HepG2 (cell line): ENCODE results near the gene PPP1R13B. TPM values are rescaled to one million over a fixed set of nuclear protein-coding genes. Genes with fewer than 3 reads are reported as not detected.

ENCODE experiments used
- ATAC-seq: fragments of 200-7000 bp; cut with Tn5 transposase; 3 replicates; pipeline ENCODE4 v1.9.1; 2020; ENCODE audit warnings: mild to moderate bottlenecking, moderate library complexity
- BruUV-seq: library from RNA; stranded (reverse); fragments of 400-500 nt; replicated peaks from 2 replicates; lab custom pipeline; 2021; lab: Mats Ljungman, UMichigan
- CTCF ChIA-PET: fragments of 300-600 bp; formaldehyde crosslinking; extraction: SDS; loops from one replicate; lab custom pipeline; 2021; ENCODE audit warnings: low total read pairs, inconsistent platforms, low intra/inter-chr PET ratio; lab: Yijun Ruan, JAX
- POLR2A ChIA-PET: fragments of 350-600 bp; sonication (Branson Sonifier 250); formaldehyde crosslinking; loops from one replicate; lab custom pipeline; 2020; ENCODE audit warnings: antibody characterized with exemption, inconsistent platforms; lab: Yijun Ruan, JAX
- DNase-seq: peaks from one replicate; pipeline ENCODE4 v3.0.0-alpha.2; 2015; ENCODE audit warnings: low spot score
- FAIRE-seq: peaks from 3 replicates; lab custom pipeline; 2011; peaks lifted over from hg19 to GRCh38; lab: Jason Lieb, UNC
- H2AFZ ChIP-seq: one replicate; pipeline ENCODE4 v1.6.1; 2011; ENCODE audit warnings: low read length, inconsistent platforms
- H3K27ac ChIP-seq: fragments of 300-600 bp; 3 replicates; pipeline ENCODE4 v1.8.0; 2011; ENCODE audit warnings: mixed run types, mild to moderate bottlenecking, mixed read lengths, low read length, inconsistent platforms; ENCODE audit not compliant: insufficient read depth; ENCODE audit errors: extremely low read length
- H3K27me3 ChIP-seq, 2 experiments: fragments of 200-600 bp in 1 of 2; 2 replicates in 1 of 2; 3 replicates in 1 of 2; pipeline versions ENCODE4 v1.6.0 to v1.8.0; 2011; ENCODE audit warnings: low read length in 2 of 2, mild to moderate bottlenecking in 2 of 2, moderate library complexity in 2 of 2, inconsistent platforms in 1 of 2; ENCODE audit not compliant: insufficient read depth in 2 of 2, control insufficient read depth in 1 of 2
- H3K36me3 ChIP-seq, 2 experiments: fragments of 200-600 bp in 1 of 2; replicated peaks in 1 of 2; 2 replicates in 1 of 2; 3 replicates in 1 of 2; pipeline versions ENCODE4 v1.5.1 to v1.8.0; 2011; ENCODE audit warnings: low read length in 2 of 2, inconsistent platforms in 1 of 2; ENCODE audit not compliant: insufficient read depth in 2 of 2, control insufficient read depth in 1 of 2
- H3K4me1 ChIP-seq: 2 replicates; pipeline ENCODE4 v1.5.1; 2012; ENCODE audit warnings: low read length, inconsistent platforms; ENCODE audit not compliant: insufficient read depth
- H3K4me2 ChIP-seq: 2 replicates; pipeline ENCODE4 v1.6.0; 2011; ENCODE audit warnings: low read depth, low read length, inconsistent platforms
- H3K4me3 ChIP-seq, 3 experiments: fragments of 200-600 bp in 1 of 3; sonication (generic), shearing (Covaris generic) in 1 of 3; replicated peaks in 1 of 3; 2 replicates each; pipeline ENCODE4 v1.5.1; 2011 to 2016; ENCODE audit warnings: low read length in 3 of 3, inconsistent platforms in 2 of 3, low read depth in 2 of 3, mild to moderate bottlenecking in 2 of 3, control low read depth in 1 of 3, mixed read lengths in 1 of 3; ENCODE audit not compliant: insufficient read depth in 1 of 3
- H3K79me2 ChIP-seq: one replicate; pipeline ENCODE4 v1.6.1; 2011; ENCODE audit warnings: low read length, inconsistent platforms; ENCODE audit not compliant: insufficient read depth
- H3K9ac ChIP-seq: 2 replicates; pipeline ENCODE4 v1.6.0; 2011; ENCODE audit warnings: mild to moderate bottlenecking, low read depth, low read length, inconsistent platforms; ENCODE audit not compliant: insufficient read depth
- H3K9me3 ChIP-seq: 2 replicates; pipeline ENCODE4 v1.5.1; 2012; ENCODE audit warnings: mild to moderate bottlenecking, low read length
- H4K20me1 ChIP-seq: 2 replicates; pipeline ENCODE4 v1.6.0; 2011; ENCODE audit warnings: inconsistent platforms, mild to moderate bottlenecking, low read length, moderate library complexity; ENCODE audit not compliant: insufficient read depth
- ASH2L ChIP-seq: fragments of 300-600, 200-600 bp; sonication (generic); IDR thresholded peaks from 2 replicates; pipeline ENCODE4 v1.7.0; 2017; ENCODE audit warnings: low read depth, mild to moderate bottlenecking, moderate library complexity, mixed read lengths, low read length; ENCODE audit not compliant: insufficient read length
- FOXA3 ChIP-seq: IDR thresholded peaks from 2 replicates; pipeline ENCODE4 v1.6.1; 2016; ENCODE audit warnings: missing genetic modification reagents, missing compliant biosample characterization
- HES4 ChIP-seq: sonication (generic); formaldehyde crosslinking; IDR thresholded peaks from 2 replicates; pipeline ENCODE4 v1.9.0; 2021; ENCODE audit warnings: mild to moderate bottlenecking, missing genetic modification reagents, borderline replicate concordance
- HNRNPK ChIP-seq: fragments of 200-400 bp; formaldehyde crosslinking; IDR thresholded peaks from 2 replicates; pipeline ENCODE4 v1.6.1; 2018; ENCODE audit warnings: low read length, low read depth, moderate library complexity, mild to moderate bottlenecking; ENCODE audit not compliant: poor library complexity, severe bottlenecking
- IRF2 ChIP-seq: IDR thresholded peaks from 2 replicates; pipeline ENCODE4 v1.6.1; 2018; ENCODE audit warnings: missing genetic modification reagents, missing compliant biosample characterization
- JDP2 ChIP-seq: sonication (generic); formaldehyde crosslinking; IDR thresholded peaks from 2 replicates; pipeline ENCODE4 v1.8.1; 2022; ENCODE audit warnings: missing genetic modification reagents, borderline replicate concordance
- MYC ChIP-seq: sonication (generic); formaldehyde crosslinking; IDR thresholded peaks from 2 replicates; pipeline ENCODE4 v1.9.0; 2021; ENCODE audit warnings: missing genetic modification reagents, borderline replicate concordance
- NPAS2 ChIP-seq: sonication (generic); formaldehyde crosslinking; IDR thresholded peaks from 2 replicates; pipeline ENCODE4 v1.8.0; 2022; ENCODE audit warnings: mild to moderate bottlenecking, missing genetic modification reagents, borderline replicate concordance
- POLR2AphosphoS2 ChIP-seq: IDR thresholded peaks from 2 replicates; pipeline ENCODE4 v1.6.1; 2011; ENCODE audit warnings: low read depth, low read length, improper control_type of control experiment
- RAD21 ChIP-seq: fragments of 450-650 bp; formaldehyde crosslinking; IDR thresholded peaks from 2 replicates; pipeline ENCODE4 v1.5.0; 2020; ENCODE audit warnings: mild to moderate bottlenecking
- RBM22 ChIP-seq: fragments of 200-400 bp; formaldehyde crosslinking; optimal IDR thresholded peaks from 2 replicates; pipeline ENCODE3; 2017; ENCODE audit warnings: mild to moderate bottlenecking, low read length, moderate library complexity
- RCOR2 ChIP-seq: IDR thresholded peaks from 2 replicates; pipeline ENCODE4 v1.6.1; 2016; ENCODE audit warnings: missing biosample characterization, missing genetic modification reagents
- RFXANK ChIP-seq: IDR thresholded peaks from 2 replicates; pipeline ENCODE4 v1.6.1; 2016
- SIX1 ChIP-seq: sonication (generic); formaldehyde crosslinking; IDR thresholded peaks from 2 replicates; pipeline ENCODE4 v1.4.0; 2020; ENCODE audit warnings: missing genetic modification reagents, borderline replicate concordance
- ZBTB42 ChIP-seq: sonication (generic); formaldehyde crosslinking; IDR thresholded peaks from 2 replicates; pipeline ENCODE4 v1.5.0; 2020; ENCODE audit warnings: mild to moderate bottlenecking, missing genetic modification reagents
- ZFP41 ChIP-seq: sonication (generic); formaldehyde crosslinking; IDR thresholded peaks from 2 replicates; pipeline ENCODE4 v1.4.0; 2020; ENCODE audit warnings: mild to moderate bottlenecking, missing genetic modification reagents, borderline replicate concordance
- ZNF713 ChIP-seq: sonication (generic); formaldehyde crosslinking; IDR thresholded peaks from 2 replicates; pipeline ENCODE4 v1.4.0; 2020; ENCODE audit warnings: mild to moderate bottlenecking, missing genetic modification reagents
- WGBS: methylation state at CpG from one replicate; pipeline ENCODE4 v1.1.6; 2017; ENCODE audit warnings: low lambda C conversion rate; 5-methylcytosine and 5-hydroxymethylcytosine counted together
- in situ Hi-C: cut with HindIII; loops from 2 replicates; pipeline ENCODE4 v1.10.0; 2017; ENCODE audit warnings: low pct_unique_long_range_greater_than_20kb; ENCODE audit not compliant: extremely low pct_ligation_motif_present
- intact Hi-C: fragments of 100-400 bp; cut with micrococcal nuclease; formaldehyde crosslinking; loops from one replicate; pipeline ENCODE4 v1.10.0; 2022; ENCODE audit not compliant: unreplicated experiment
- polyA plus RNA-seq, 8 experiments: library from polyadenylated mRNA; depleted of rRNA in 3 of 8; stranded (reverse) in 7 of 8; unstranded in 1 of 8; fragments of >200 nt; fragmentation: Illumina TruSeq in 4 of 8; extraction: Trizol in 4 of 8; gene quantifications; 2 replicates each; pipeline versions ENCODE4 v1.2.1 to v1.2.3, GENCODE V29; 2011 to 2016; ENCODE audit warnings: low read depth in 4 of 8, missing spikeins in 1 of 8, mixed read lengths in 1 of 8; ENCODE audit not compliant: insufficient read depth in 1 of 8
- total RNA-seq, 5 experiments: library from RNA; depleted of rRNA; stranded (reverse); fragments of >200 nt; fragmentation: Illumina TruSeq; extraction: Trizol; gene quantifications; 2 replicates each; pipeline ENCODE4 v1.2.3, GENCODE V29; 2016; ENCODE audit warnings: low read depth in 1 of 5
- TF ChIP-seq, protein P1 (sequence below): sonication (generic); formaldehyde crosslinking; IDR thresholded peaks from 2 replicates; pipeline ENCODE4 v1.4.0; 2020; ENCODE audit warnings: mild to moderate bottlenecking, missing genetic modification reagents, borderline replicate concordance
- TF ChIP-seq, protein P2 (sequence below): sonication (generic); formaldehyde crosslinking; IDR thresholded peaks from 2 replicates; pipeline ENCODE4 v1.4.0; 2020; ENCODE audit warnings: missing genetic modification reagents

The PPP1R13B gene
- total and polyA plus RNA-seq, 2 of the 13 experiments (the other 11 are each of a cell fraction or from before 2014, with no cell fraction given): 4.6 to 9.4 TPM

DNA sequence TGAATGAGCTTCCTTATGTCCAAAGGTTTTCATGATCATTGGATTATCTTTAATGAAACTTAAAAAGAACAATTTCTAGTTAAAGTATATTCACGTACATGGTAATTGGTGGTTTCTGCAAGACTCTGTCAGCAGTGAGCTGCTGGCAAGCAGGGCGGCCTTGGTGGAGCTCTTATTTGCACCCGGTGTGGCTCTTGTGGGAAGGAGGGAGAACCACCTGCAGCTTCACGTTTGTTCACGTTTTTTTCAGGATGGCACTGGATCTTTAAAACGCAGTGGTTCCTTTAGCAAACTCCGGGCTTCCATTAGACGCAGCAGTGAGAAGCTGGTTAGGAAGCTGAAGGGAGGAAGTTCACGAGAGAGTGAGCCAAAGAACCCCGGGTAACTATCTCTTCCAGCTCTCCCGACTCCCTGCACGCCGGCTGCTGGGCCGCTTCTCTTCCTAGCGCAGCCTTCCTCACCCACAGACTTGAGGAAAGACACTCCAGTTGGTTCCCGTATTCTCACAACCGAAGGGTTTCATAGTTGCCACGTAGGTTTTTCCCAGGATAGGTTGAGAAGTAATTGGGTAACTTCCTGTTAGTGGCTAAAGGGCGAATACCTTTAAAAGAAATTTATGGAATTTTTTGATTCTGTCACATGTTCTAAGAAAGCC is 160.4 kb downstream of the PPP1R13B start:
- no peak for TF ChIP-seq RAD21 (CRISPR knock-in tag)
- no peak for TF ChIP-seq JDP2
- no peak for TF ChIP-seq MYC (CRISPR knock-in tag)
- no peak for TF ChIP-seq FOXA3
- TF ChIP-seq POLR2AphosphoS2: no peak
- no peak for TF ChIP-seq ASH2L
- TF ChIP-seq HNRNPK: no peak
- TF ChIP-seq, protein P1, sequence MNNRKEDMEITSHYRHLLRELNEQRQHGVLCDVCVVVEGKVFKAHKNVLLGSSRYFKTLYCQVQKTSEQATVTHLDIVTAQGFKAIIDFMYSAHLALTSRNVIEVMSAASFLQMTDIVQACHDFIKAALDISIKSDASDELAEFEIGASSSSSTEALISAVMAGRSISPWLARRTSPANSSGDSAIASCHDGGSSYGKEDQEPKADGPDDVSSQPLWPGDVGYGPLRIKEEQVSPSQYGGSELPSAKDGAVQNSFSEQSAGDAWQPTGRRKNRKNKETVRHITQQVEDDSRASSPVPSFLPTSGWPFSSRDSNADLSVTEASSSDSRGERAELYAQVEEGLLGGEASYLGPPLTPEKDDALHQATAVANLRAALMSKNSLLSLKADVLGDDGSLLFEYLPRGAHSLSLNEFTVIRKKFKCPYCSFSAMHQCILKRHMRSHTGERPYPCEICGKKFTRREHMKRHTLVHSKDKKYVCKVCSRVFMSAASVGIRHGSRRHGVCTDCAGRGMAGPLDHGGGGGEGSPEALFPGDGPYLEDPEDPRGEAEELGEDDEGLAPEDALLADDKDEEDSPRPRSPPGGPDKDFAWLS (CRISPR knock-in tag): no peak
- TF ChIP-seq SIX1 (CRISPR knock-in tag): no peak
- TF ChIP-seq ZBTB42 (CRISPR knock-in tag): no peak
- TF ChIP-seq RFXANK (CRISPR knock-in tag): no peak
- TF ChIP-seq RCOR2 (CRISPR knock-in tag): no peak
- TF ChIP-seq, protein P2, sequence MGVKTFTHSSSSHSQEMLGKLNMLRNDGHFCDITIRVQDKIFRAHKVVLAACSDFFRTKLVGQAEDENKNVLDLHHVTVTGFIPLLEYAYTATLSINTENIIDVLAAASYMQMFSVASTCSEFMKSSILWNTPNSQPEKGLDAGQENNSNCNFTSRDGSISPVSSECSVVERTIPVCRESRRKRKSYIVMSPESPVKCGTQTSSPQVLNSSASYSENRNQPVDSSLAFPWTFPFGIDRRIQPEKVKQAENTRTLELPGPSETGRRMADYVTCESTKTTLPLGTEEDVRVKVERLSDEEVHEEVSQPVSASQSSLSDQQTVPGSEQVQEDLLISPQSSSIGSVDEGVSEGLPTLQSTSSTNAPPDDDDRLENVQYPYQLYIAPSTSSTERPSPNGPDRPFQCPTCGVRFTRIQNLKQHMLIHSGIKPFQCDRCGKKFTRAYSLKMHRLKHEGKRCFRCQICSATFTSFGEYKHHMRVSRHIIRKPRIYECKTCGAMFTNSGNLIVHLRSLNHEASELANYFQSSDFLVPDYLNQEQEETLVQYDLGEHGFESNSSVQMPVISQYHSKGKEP: no peak
- TF ChIP-seq HES4 (CRISPR knock-in tag): no peak
- no peak for TF ChIP-seq IRF2 (CRISPR knock-in tag)
- no peak for TF ChIP-seq ZFP41 (CRISPR knock-in tag)
- TF ChIP-seq NPAS2: no peak
- no peak for TF ChIP-seq RBM22
- no peak for TF ChIP-seq ZNF713
- H3K36me3 ChIP-seq: peaks cover 13 to 66% of the 10 kb centered on the region in 2 experiments
- H3K9me3 ChIP-seq: no peaks in the 10 kb centered on the region
- ChIA-PET CTCF (no interaction called here), POLR2A (no interaction called here)
- H3K9ac ChIP-seq: no peak overlapping the region
- DNase-seq (no peak), FAIRE-seq (no peak), ATAC-seq (no peak)
- H2AFZ ChIP-seq: no peak overlapping the region
- no peaks in the 10 kb centered on the region for H3K27me3 ChIP-seq
- H3K4me3 ChIP-seq: no peak overlapping the region
- H3K4me1 ChIP-seq: no peaks in the 10 kb centered on the region
- intact Hi-C loops: no loop called here
- WGBS: 96% methylated on average over 19 of the region's 19 CpGs
- no TSS peak for BruUV-seq
- H3K4me2 ChIP-seq: no peak overlapping the region
- H4K20me1 ChIP-seq: no peaks in the 10 kb centered on the region
- no peaks in the 10 kb centered on the region for H3K79me2 ChIP-seq
- in situ Hi-C loops: no loop called here
- no peak overlapping the region for H3K27ac ChIP-seq
